Calu3 (cell line): ENCODE results near the gene OPCML. TPM values are rescaled to one million over a fixed set of nuclear protein-coding genes. Genes with fewer than 3 reads are reported as not detected.

Source experiments
- BruUV-seq: library from RNA; stranded (reverse); fragments of 400-500 nt; replicated peaks from 2 replicates; lab custom pipeline; 2021; lab: Mats Ljungman, UMichigan
- CTCF ChIA-PET: fragments of 300-600 bp; sonication (Branson Sonifier 250); formaldehyde crosslinking; loops from one replicate; lab custom pipeline; 2022; ENCODE audit warnings: antibody characterized with exemption; lab: Charles Lee
- DNase-seq: peaks from one replicate; pipeline ENCODE4 v3.0.0; 2022
- H3K27ac Mint-ChIP-seq: one replicate; pipeline ENCODE4 v1.8.0; 2022; ENCODE audit warnings: mixed read lengths; ENCODE audit not compliant: unreplicated experiment
- H3K27me3 Mint-ChIP-seq: one replicate; pipeline ENCODE4 v1.8.0; 2022; ENCODE audit warnings: mixed read lengths; ENCODE audit not compliant: unreplicated experiment
- H3K36me3 Mint-ChIP-seq: one replicate; pipeline ENCODE4 v1.8.0; 2022; ENCODE audit warnings: mild to moderate bottlenecking, moderate library complexity, mixed read lengths; ENCODE audit not compliant: insufficient read depth, unreplicated experiment
- H3K4me1 Mint-ChIP-seq: one replicate; pipeline ENCODE4 v1.8.0; 2022; ENCODE audit warnings: mild to moderate bottlenecking, low read depth, mixed read lengths; ENCODE audit not compliant: unreplicated experiment
- H3K4me3 Mint-ChIP-seq: one replicate; pipeline ENCODE4 v1.8.0; 2022; ENCODE audit warnings: mild to moderate bottlenecking, low read depth, moderate library complexity, mixed read lengths; ENCODE audit not compliant: unreplicated experiment
- H3K9me3 Mint-ChIP-seq: one replicate; pipeline ENCODE4 v1.8.0; 2022; ENCODE audit warnings: low read depth, mixed read lengths; ENCODE audit not compliant: unreplicated experiment
- CTCF ChIP-seq: fragments of 200-600 bp; IDR thresholded peaks from one replicate; pipeline ENCODE4 v1.8.0; 2022; ENCODE audit warnings: antibody characterized with exemption; ENCODE audit not compliant: unreplicated experiment
- intact Hi-C: fragments of 100-400 bp; cut with micrococcal nuclease; formaldehyde crosslinking; loops from one replicate; pipeline ENCODE4 v1.10.0; 2022; ENCODE audit not compliant: unreplicated experiment
- total RNA-seq: library from RNA; stranded (reverse); gene quantifications from 2 replicates; pipeline ENCODE4 v1.2.3, GENCODE V29; 2022

The OPCML gene
- total RNA-seq, 1 experiment from 2014 or later = not detected

GRCh38 chr11:132717824-132718223 lies 814.5 kb downstream of the OPCML start:
- H3K27ac Mint-ChIP-seq = no peak overlapping the region
- H3K27me3 Mint-ChIP-seq = no peaks in the 10 kb centered on the region
- intact Hi-C loops = no loop called here
- peaks cover 8% of the 10 kb centered on the region for H3K9me3 Mint-ChIP-seq
- no peaks in the 10 kb centered on the region for H3K36me3 Mint-ChIP-seq
- H3K4me3 Mint-ChIP-seq = no peak overlapping the region
- no peak for TF ChIP-seq CTCF
- H3K4me1 Mint-ChIP-seq = no peaks in the 10 kb centered on the region
- BruUV-seq = no TSS peak
- no peak for DNase-seq
- CTCF ChIA-PET = interaction anchor here (0.6 kb wide), 1 partner anchor 1508 kb away, joined by 3 read pairs; no protein-coding TSS in a partner anchor

GRCh38 chr11:132716037-132716436 lies 816.3 kb downstream of the OPCML start:
- DNase-seq = no peak
- H3K4me3 Mint-ChIP-seq = no peak overlapping the region
- peaks cover 7% of the 10 kb centered on the region for H3K9me3 Mint-ChIP-seq
- CTCF ChIA-PET = no interaction called here
- H3K27me3 Mint-ChIP-seq = no peaks in the 10 kb centered on the region
- BruUV-seq = no TSS peak
- no peaks in the 10 kb centered on the region for H3K4me1 Mint-ChIP-seq
- no peak overlapping the region for H3K27ac Mint-ChIP-seq
- intact Hi-C loops = no loop called here
- H3K36me3 Mint-ChIP-seq = no peaks in the 10 kb centered on the region
- no peak for TF ChIP-seq CTCF

DNA sequence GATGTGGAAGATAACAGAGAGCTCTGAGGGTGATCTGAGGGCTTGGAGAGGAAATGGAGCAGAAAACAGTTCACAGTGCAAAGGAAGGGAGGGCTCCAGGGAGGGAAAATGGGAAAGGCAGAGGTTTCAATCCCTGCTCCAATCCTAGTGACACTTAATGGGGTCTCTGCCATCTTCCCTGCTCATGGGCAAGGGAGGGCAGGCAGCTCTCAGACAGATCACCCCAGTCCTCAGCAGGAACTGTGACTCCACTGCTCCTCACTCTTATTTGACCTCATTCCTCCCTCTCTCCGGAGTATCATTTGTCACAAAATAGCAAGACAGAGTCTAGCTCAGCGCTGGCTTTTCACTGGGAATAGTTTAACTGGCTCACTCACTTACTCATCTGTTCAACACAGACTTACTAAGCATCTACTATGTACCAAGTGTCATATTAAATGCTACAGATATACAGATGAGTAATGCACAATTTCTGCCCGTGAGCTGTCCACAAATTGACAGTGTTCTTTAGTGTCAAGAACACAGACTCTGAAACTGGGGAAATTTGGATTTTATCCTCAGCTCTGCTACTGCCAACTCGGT lies 817.4 kb downstream of the OPCML start:
- Mint-ChIP-seq H3K9me3 (peaks cover 11% of the 10 kb centered on the region), H3K36me3 (no peaks in the 10 kb centered on the region), H3K4me1 (no peaks in the 10 kb centered on the region), H3K4me3 (no peak overlapping the region), H3K27ac (no peak overlapping the region), H3K27me3 (no peaks in the 10 kb centered on the region)
- CTCF ChIA-PET = no interaction called here
- no peak for DNase-seq
- BruUV-seq = no TSS peak
- intact Hi-C loops = no loop called here
- TF ChIP-seq CTCF = no peak

GRCh38 chr11:132712466-132712865 lies 819.8 kb downstream of the OPCML start:
- no TSS peak for BruUV-seq
- no peaks in the 10 kb centered on the region for H3K36me3 Mint-ChIP-seq
- no peaks in the 10 kb centered on the region for H3K4me1 Mint-ChIP-seq
- intact Hi-C loops = no loop called here
- DNase-seq = no peak
- peaks cover 8% of the 10 kb centered on the region for H3K9me3 Mint-ChIP-seq
- no peak for TF ChIP-seq CTCF
- no peak overlapping the region for H3K4me3 Mint-ChIP-seq
- no peaks in the 10 kb centered on the region for H3K27me3 Mint-ChIP-seq
- no peak overlapping the region for H3K27ac Mint-ChIP-seq
- CTCF ChIA-PET = no interaction called here
